GM18520 (cell line): Measurements from ENCODE around the gene ACSL5.
"Not testable (repeated sequence)": the region's sequence is repeated elsewhere in the genome, so short reads cannot be mapped to it uniquely, and the experiment has no call there.

Source experiments
- ATAC-seq: cut with Tn5 transposase; IDR thresholded peaks from one replicate; pipeline ENCODE4 v1.9.1; 2021; ENCODE audit not compliant: unreplicated experiment

Gene ACSL5

GRCh38 chr10:112406806-112407205 is 32.9 kb downstream of the ACSL5 start:
- not testable (repeated sequence) for ATAC-seq

- ATAC-seq = no peak
Observed at GRCh38 chr10:112407696-112408095, 33.8 kb downstream of the ACSL5 start.

- ATAC-seq = no peak
Observed at GRCh38 chr10:112409299-112409698, 35.4 kb downstream of the ACSL5 start.

GRCh38 chr10:112409755-112410154 is 35.8 kb downstream of the ACSL5 start:
- ATAC-seq = no peak

- ATAC-seq = no peak
Observed at GRCh38 chr10:112412696-112413095, 38.8 kb downstream of the ACSL5 start.

GRCh38 chr10:112421731-112422130 is 47.8 kb downstream of the ACSL5 start:
- ATAC-seq = no peak

GRCh38 chr10:112424651-112425050 is 50.7 kb downstream of the ACSL5 start:
- ATAC-seq = no peak

GRCh38 chr10:112426111-112426510 is 52.2 kb downstream of the ACSL5 start:
- ATAC-seq = no peak

- no peak for ATAC-seq
Observed at GRCh38 chr10:112429147-112429546, 55.2 kb downstream of the ACSL5 start.

- no peak for ATAC-seq
Observed at GRCh38 chr10:112429654-112430230, 55.8 kb downstream of the ACSL5 start.

- no peak for ATAC-seq
Observed at GRCh38 chr10:112433136-112433535, 59.2 kb downstream of the ACSL5 start.

- no peak for ATAC-seq
Observed at GRCh38 chr10:112434988-112435619, 61.2 kb downstream of the ACSL5 start.

- ATAC-seq = no peak
Observed at GRCh38 chr10:112438356-112438755, 64.4 kb downstream of the ACSL5 start.

GRCh38 chr10:112441520-112441919 is 67.6 kb downstream of the ACSL5 start:
- no peak for ATAC-seq

GRCh38 chr10:112442063-112442462 is 68.1 kb downstream of the ACSL5 start:
- ATAC-seq = no peak

- ATAC-seq = no peak
Observed at GRCh38 chr10:112446055-112446854, 72.3 kb downstream of the ACSL5 start.

- ATAC-seq = peak; percentile 87
Observed at GRCh38 chr10:112446855-112447619, 73.1 kb downstream of the ACSL5 start, which contains the start of the genes VTI1A and ZDHHC6. Gene VTI1A, plus strand, starts transcription at chr10:112447215. Its CDS starts 159 bp downstream, at chr10:112447374. Gene ZDHHC6, minus strand, starts transcription at chr10:112446914. Its CDS starts 1,478 bp downstream, at chr10:112445436.

GRCh38 chr10:112447620-112447928 is 73.7 kb downstream of the ACSL5 start:
- no peak for ATAC-seq

GRCh38 chr10:112448888-112449287 is 75.0 kb downstream of the ACSL5 start:
- ATAC-seq = no peak

- no peak for ATAC-seq
Observed at GRCh38 chr10:112454910-112455779, 81.2 kb downstream of the ACSL5 start.
